Measurements from ENCODE around the gene BRD3.
"Not testable (repeated sequence)": the region's sequence is repeated elsewhere in the genome, so short reads cannot be mapped to it uniquely, and the experiment has no call there.

The BRD3 gene

DNA sequence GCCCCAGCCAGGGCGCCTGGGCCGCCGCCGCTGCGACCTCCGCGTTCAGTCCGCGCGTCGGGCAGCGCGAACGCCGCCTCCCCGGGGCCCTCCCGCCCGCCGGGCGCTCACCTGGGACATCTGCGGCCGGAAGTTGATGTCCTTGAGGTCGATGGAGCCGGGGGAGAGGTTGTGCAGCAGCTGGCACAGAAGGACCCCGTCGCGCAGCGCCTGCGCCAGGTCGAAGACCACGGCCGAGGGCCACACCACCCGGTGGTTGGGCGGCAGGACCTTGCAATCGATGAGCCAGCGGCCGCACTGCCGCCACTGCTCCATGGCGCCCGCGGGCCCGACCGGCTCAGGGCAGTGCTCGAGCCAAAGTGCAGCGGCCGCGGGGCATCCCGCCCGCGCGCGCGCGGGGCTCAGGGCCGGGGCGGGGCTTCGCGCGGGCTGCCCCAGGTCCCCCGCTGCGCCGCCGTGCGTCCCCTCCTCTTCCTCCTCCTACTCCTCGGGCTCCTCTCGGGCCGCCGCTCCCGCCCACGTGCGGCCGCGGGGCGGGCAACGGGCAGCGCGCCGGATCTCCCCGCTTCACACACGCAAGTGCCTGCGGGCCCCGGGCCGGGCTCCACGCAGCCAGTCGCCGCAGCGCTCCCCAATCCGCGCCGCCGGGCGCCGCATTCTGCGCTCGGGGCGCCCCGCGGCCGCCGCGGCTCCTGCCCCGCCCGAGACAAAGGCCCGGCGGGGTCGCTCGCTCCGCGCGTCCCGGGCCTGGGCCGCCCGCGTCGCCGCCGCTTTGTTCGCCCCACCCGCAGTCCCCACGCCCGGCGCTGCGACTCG lies 75.7 kb downstream of the BRD3 start, which contains the start of gene VAV2:
Gene VAV2, minus strand, starts transcription at position 361 of the 816 bp plus-strand sequence. Its CDS starts 46 bp downstream, at position 315.
- TF ChIP-seq, protein P1, sequence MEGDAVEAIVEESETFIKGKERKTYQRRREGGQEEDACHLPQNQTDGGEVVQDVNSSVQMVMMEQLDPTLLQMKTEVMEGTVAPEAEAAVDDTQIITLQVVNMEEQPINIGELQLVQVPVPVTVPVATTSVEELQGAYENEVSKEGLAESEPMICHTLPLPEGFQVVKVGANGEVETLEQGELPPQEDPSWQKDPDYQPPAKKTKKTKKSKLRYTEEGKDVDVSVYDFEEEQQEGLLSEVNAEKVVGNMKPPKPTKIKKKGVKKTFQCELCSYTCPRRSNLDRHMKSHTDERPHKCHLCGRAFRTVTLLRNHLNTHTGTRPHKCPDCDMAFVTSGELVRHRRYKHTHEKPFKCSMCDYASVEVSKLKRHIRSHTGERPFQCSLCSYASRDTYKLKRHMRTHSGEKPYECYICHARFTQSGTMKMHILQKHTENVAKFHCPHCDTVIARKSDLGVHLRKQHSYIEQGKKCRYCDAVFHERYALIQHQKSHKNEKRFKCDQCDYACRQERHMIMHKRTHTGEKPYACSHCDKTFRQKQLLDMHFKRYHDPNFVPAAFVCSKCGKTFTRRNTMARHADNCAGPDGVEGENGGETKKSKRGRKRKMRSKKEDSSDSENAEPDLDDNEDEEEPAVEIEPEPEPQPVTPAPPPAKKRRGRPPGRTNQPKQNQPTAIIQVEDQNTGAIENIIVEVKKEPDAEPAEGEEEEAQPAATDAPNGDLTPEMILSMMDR (IDR thresholded peaks at IDR 0.05; ENCODE audit: low read depth, low read length): no peak
- DNase-seq (ENCODE audit: extremely low read depth, low read depth): no peak

DNA sequence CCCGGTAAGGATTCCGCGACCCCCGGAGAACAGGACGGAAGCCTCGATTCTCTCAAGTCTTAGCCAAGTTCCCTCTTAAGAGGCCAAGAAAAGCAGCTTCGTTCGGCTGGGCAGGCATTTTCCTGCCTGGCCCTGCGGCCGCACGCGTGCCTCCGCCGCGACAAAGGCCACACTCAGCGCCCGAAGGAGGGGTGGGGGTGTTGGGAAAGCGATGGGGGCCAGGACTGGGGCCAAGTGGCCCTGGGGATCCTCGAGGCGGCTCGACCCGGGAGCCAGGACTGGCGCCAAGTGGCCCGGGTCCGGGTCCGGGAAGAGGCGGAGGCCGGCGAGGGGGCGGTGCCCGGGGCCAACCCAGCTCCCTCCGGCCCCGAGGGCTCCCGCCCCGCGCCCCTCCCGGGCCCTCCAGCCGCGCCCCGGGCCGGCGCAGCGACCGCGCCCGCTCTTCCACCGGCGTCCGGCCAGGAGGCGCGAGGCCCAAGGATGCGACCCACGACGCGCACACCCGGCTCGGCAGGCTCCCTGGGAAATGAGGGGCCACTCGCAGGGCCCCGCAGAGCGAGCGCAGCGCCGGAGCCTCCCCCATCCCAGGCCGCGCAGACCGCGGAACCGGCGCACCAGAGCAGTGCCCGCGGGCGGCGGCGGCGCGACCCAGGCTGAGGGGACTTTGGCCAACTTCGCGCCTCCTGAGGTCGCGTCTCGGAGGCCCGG lies 76.5 kb downstream of the BRD3 start:
- TF ChIP-seq, protein P1 (IDR thresholded peaks at IDR 0.05; ENCODE audit: low read depth, low read length): no peak
- DNase-seq (ENCODE audit: extremely low read depth, low read depth): no peak

DNA sequence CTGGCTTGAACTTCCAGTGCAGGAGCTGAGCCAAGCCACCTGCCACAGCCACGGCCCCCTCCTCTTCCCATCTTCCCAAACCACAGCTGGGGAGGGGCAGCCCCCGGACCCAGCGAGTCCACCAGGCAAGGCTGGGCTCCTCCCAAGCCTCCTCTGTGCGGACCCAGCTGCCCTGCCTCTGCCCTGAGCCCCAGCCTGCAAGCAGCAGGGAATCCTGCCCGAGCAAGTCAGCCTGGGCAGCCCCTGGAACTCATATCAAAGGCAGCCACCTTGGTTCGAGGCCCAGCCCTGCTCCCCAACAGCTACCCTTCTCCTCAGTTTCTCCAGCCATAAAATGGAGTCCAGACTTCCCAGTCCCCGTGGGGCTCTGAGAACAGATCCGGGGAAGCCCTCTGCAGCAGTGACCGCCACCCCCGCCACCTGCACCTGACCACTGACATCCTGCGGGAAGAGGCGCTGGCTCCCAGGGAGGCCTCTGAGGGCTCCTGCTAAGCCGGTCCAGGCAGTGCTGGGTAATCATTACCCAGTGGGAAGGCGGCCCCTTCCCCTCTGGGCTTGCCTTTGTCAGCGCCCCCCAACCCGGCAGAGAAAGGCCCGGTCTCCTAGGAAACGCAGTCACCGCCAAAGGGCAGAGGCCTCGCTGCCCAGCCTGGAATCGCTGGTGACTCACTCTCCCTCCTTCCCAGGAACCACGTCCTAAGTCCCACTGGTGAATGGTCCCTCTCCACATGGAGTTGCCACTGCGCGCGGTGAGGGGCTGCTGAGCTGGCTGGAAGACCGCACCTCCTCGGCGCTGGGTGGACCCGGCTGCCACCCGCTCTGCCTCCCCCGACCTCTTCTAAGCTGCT lies 77.2 kb downstream of the BRD3 start:
- TF ChIP-seq, protein P1 (IDR thresholded peaks at IDR 0.05; ENCODE audit: low read depth, low read length): no peak
- no peak for DNase-seq (ENCODE audit: extremely low read depth, low read depth)

DNA sequence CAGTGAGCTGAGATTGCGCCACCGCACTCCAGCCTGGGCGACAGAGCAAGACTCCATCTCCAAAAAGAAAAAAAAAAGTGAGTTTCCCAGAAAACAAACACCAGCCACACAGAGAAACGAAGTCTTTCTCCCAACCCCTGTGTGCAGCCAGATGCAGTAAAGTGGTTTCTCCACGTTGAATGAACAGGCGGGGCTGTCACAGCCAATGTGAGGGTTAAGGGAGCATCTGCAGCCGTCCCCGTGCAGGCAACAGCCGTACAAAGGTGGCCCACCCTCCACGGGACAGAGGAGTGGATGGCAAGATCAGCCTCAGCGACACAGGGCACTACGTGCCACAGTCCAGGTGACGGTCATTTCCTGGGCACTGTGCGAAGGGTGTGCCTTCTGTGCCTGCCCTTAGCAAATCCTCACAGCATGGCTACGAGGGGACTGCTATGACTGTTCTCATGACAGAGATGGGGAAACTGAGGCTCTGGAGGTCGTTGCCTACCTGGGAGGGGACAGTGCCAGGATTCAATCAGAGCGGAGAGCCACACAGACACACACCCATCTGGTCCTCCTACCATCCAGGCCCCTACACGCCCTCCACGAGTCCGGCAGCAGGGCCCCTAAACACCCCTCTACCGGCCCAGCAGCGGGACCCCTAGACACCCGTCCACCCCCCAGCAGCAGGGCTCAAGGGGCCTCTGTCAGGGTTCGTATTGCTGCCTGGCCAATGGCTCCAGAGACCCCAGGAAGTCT lies 78.0 kb downstream of the BRD3 start:
- TF ChIP-seq, protein P1 (IDR thresholded peaks at IDR 0.05; ENCODE audit: low read depth, low read length): no peak
- DNase-seq (ENCODE audit: extremely low read depth, low read depth): no peak

DNA sequence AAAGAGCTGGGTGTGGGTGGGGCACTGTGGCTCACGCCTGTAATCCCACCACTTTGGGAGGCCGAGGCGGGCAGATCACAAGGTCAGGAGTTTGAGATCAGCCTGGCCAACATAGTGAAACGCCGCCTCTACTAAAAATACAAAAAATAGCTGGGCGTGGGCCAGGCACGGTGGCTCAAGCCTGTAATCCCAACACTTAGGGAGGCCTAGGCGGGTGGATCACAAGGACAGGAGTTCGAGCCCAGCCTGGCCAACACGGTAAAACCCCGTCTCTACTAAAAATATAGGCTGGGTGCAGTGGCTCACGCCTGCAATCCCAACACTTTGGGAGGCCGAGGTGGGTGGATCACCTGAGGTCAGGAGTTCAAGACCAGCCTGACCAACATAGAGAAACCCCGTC lies 79.1 kb downstream of the BRD3 start:
- DNase-seq (ENCODE audit: extremely low read depth, low read depth): not testable (repeated sequence)

DNA sequence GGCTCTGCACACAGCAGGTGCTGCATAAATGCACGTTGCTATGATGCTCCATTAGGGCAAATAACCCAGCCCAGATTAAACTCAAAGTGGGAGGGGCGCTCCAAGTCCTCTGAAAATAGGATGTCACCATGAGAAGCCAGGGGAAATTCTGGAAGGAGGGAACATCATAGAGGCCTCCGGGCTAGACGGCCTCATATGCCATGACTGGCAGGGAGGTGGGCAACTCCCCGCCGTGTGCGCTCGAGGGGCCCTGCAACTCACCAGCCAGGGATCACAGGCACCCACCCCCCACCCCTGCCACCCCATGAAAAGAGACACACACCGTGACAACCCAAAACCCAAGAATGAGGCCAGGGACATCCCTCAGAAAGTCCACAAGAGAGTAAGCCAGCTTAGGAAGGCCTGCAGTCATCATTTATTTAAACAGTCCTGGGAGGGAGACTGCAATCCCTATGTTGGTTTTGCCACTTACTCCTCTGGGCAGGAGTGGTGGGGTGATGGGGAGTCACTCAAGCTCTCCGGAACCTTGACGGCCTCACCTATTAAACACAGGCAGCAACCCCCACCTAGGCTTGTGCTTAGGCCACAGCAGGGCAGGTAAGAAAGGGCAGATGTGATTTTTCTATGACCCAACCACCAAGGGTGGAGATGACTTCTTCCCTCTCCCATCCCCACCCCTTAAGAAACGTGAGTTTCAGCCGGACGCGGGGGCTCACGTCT lies 79.7 kb downstream of the BRD3 start:
- TF ChIP-seq, protein P1 (IDR thresholded peaks at IDR 0.05; ENCODE audit: low read depth, low read length): no peak
- DNase-seq (ENCODE audit: extremely low read depth, low read depth): no peak

Data from AG09319 (cell line).